Stimulated activated CD8-positive, alpha-beta memory T cell treated with anti-CD3 and anti-CD28 coated beads, Interleukin-7, amount 100 ng/mL, for 1 hour (primary cell): ENCODE measurements around the gene ATCAY.

Experiments used
- DNase-seq, 2 donors: peaks; one replicate each; pipeline ENCODE4 v3.0.0-alpha.2; 2020; ENCODE audit warnings: low read depth in 2 of 2

Gene ATCAY

GRCh38 chr19:3970313-3970807 lies 89.9 kb downstream of the ATCAY start:
- no peak for DNase-seq

- peak; percentile 79 to 84 for DNase-seq
These were observed 90.5 kb downstream of the ATCAY start, which contains the start of gene DAPK3 for GRCh38 chr19:3970808-3971598. Gene DAPK3, minus strand, starts transcription at chr19:3971099. Its CDS starts 1,364 bp downstream, at chr19:3969735.

DNA sequence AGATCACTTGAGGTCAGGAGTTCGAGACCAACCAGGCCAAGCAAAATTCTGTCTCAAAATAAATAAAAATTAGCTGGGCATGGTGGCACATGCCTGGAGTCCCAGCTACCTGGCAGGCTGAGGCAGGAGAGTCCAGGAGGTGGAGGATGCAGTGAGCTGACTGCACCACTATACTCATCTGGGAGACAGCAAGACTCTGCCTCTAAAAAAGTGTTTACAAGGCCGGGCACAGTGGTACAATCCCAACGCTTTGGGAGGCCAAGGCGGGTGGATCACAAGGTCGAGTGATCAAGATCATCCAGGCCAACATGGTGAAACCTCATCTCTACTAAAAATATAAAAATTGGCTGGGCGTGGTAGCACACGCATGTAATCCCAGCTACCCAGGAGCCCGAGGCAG lies 94.7 kb downstream of the ATCAY start:
- DNase-seq = no peak

GRCh38 chr19:3975637-3976087 lies 95.2 kb downstream of the ATCAY start:
- no peak for DNase-seq

GRCh38 chr19:3976495-3977241 lies 96.2 kb downstream of the ATCAY start:
- no peak for DNase-seq
